ENCODE measurements around the gene FAM13A.

The FAM13A gene

GRCh38 chr4:88758264-88758663, 298.7 kb downstream of the FAM13A start:
- Histone ChIP-seq H3K4me1 (peaks cover 11% of the 10 kb centered on the region), H3K9me3 (no peaks in the 10 kb centered on the region), H3K4me3 (no peak overlapping the region), H3K27me3 (ENCODE audit: low read depth) (no peaks in the 10 kb centered on the region), H3K36me3 (replicated peaks) (no peaks in the 10 kb centered on the region)
- no peak for DNase-seq (ENCODE audit: low spot score in 2 of 2)
- in situ Hi-C loops (cut with MboI; ENCODE audit: low sequenced_read_pairs) = no loop called here

GRCh38 chr4:88757776-88758175, 299.2 kb downstream of the FAM13A start:
- Histone ChIP-seq H3K27me3 (ENCODE audit: low read depth) (no peaks in the 10 kb centered on the region), H3K36me3 (replicated peaks) (no peaks in the 10 kb centered on the region), H3K4me1 (peaks cover 11% of the 10 kb centered on the region), H3K4me3 (no peak overlapping the region), H3K9me3 (no peaks in the 10 kb centered on the region)
- in situ Hi-C loops (cut with MboI; ENCODE audit: low sequenced_read_pairs) = no loop called here
- DNase-seq (ENCODE audit: low spot score in 2 of 2) = no peak

- in situ Hi-C loops (cut with MboI; ENCODE audit: low sequenced_read_pairs) = no loop called here
- Histone ChIP-seq H3K27me3 (ENCODE audit: low read depth) (no peaks in the 10 kb centered on the region), H3K9me3 (no peaks in the 10 kb centered on the region), H3K4me3 (no peak overlapping the region), H3K4me1 (peaks cover 11% of the 10 kb centered on the region), H3K36me3 (replicated peaks) (no peaks in the 10 kb centered on the region)
- no peak for DNase-seq (ENCODE audit: low spot score in 2 of 2)
Measured at GRCh38 chr4:88757067-88757466, 299.9 kb downstream of the FAM13A start.

GRCh38 chr4:88756149-88756548, 300.8 kb downstream of the FAM13A start:
- Histone ChIP-seq H3K4me1 (peaks cover 14% of the 10 kb centered on the region), H3K27me3 (ENCODE audit: low read depth) (no peaks in the 10 kb centered on the region), H3K36me3 (replicated peaks) (no peaks in the 10 kb centered on the region), H3K4me3 (no peak overlapping the region), H3K9me3 (no peaks in the 10 kb centered on the region)
- in situ Hi-C loops (cut with MboI; ENCODE audit: low sequenced_read_pairs) = no loop called here
- DNase-seq (ENCODE audit: low spot score in 2 of 2) = no peak

- Histone ChIP-seq H3K4me3 (no peak overlapping the region), H3K9me3 (no peaks in the 10 kb centered on the region), H3K36me3 (replicated peaks) (no peaks in the 10 kb centered on the region), H3K4me1 (peaks cover 14% of the 10 kb centered on the region), H3K27me3 (ENCODE audit: low read depth) (no peaks in the 10 kb centered on the region)
- no peak for DNase-seq (ENCODE audit: low spot score in 2 of 2)
- in situ Hi-C loops (cut with MboI; ENCODE audit: low sequenced_read_pairs) = no loop called here
Measured at GRCh38 chr4:88755454-88755853, 301.5 kb downstream of the FAM13A start.

- Histone ChIP-seq H3K36me3 (replicated peaks) (no peaks in the 10 kb centered on the region; the same call in 1 of the 2 replicates), H3K4me1 (peaks cover 12% of the 10 kb centered on the region), H3K9me3 (no peaks in the 10 kb centered on the region), H3K27me3 (ENCODE audit: low read depth) (no peaks in the 10 kb centered on the region), H3K4me3 (no peak overlapping the region)
- DNase-seq (ENCODE audit: low spot score in 2 of 2) = no peak
- in situ Hi-C loops (cut with MboI; ENCODE audit: low sequenced_read_pairs) = no loop called here
Measured at GRCh38 chr4:88754796-88755195, 302.2 kb downstream of the FAM13A start.

GRCh38 chr4:88753658-88754571, 303.1 kb downstream of the FAM13A start:
- Histone ChIP-seq H3K4me1 (peaks cover 3% of the 10 kb centered on the region; the same call in 1 of the 2 replicates), H3K27me3 (ENCODE audit: low read depth) (no peaks in the 10 kb centered on the region)

GRCh38 chr4:88752754-88753153, 304.2 kb downstream of the FAM13A start:
- Histone ChIP-seq H3K4me1 (0 out of 2 replicates have a peak, but pooled peaks cover 3% of the 10 kb centered on the region), H3K9me3 (no peaks in the 10 kb centered on the region), H3K27me3 (ENCODE audit: low read depth) (no peaks in the 10 kb centered on the region), H3K4me3 (no peak overlapping the region), H3K36me3 (replicated peaks) (peaks cover 16% of the 10 kb centered on the region)
- no peak for DNase-seq (ENCODE audit: low spot score in 2 of 2)
- in situ Hi-C loops (cut with MboI; ENCODE audit: low sequenced_read_pairs) = no loop called here

More at GRCh38 chr4:88753658-88754571, 303.1 kb downstream of the FAM13A start:
- Histone ChIP-seq H3K4me3 (no peak overlapping the region), H3K9me3 (no peaks in the 10 kb centered on the region), H3K36me3 (replicated peaks) (peaks cover 8% of the 10 kb centered on the region)
- DNase-seq (ENCODE audit: low spot score in 2 of 2) = no peak
- in situ Hi-C loops (cut with MboI; ENCODE audit: low sequenced_read_pairs) = no loop called here

- Histone ChIP-seq H3K36me3 (replicated peaks) (peaks cover 16% of the 10 kb centered on the region), H3K9me3 (no peaks in the 10 kb centered on the region), H3K4me3 (no peak overlapping the region), H3K27me3 (ENCODE audit: low read depth) (no peaks in the 10 kb centered on the region), H3K4me1 (peaks cover 3% of the 10 kb centered on the region; the same call in 1 of the 2 replicates)
- in situ Hi-C loops (cut with MboI; ENCODE audit: low sequenced_read_pairs) = no loop called here
- DNase-seq (ENCODE audit: low spot score in 2 of 2) = no peak
Measured at GRCh38 chr4:88752076-88752463, 304.9 kb downstream of the FAM13A start.

DNA sequence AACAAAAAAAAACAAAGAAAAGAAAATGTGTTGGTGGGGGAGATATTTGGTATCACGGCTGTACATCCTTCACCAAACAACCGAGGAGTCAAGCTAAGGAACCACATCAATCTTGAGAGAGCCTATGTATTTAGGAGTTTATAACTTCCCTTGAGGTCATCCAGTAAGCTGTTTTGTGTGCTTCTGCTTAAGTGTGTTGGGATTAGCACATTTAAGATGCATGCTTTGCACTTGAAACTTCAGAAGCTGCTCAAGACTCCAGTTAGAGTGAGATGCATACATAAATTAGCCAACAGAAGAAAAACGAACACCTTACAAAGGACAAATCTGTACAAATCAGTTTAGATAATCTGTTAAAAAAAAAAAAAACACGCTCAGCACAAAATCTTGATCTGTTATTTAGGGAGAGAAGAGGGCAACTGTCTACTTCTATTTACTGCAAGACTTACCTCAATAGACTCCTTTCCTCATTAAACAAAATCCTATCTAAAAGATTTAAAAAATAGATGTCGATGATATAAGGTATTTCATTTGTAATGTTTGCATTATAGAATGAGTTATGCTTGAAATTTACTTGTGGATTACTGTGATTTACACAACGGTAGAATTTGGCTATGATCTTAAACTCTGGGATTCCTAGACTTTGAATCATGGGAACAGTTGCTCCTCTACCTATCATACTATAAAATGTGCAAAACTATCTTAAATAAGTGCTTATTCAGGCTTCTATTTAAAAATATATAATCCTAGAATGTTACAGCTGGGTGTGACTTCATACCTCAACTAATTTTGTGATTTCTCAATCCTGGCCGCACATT, 305.5 kb downstream of the FAM13A start:
- in situ Hi-C loops (cut with MboI; ENCODE audit: low sequenced_read_pairs) = no loop called here
- H3K36me3 ChIP-seq (replicated peaks) = peaks cover 16% of the 10 kb centered on the region
- no peak for DNase-seq (ENCODE audit: low spot score in 2 of 2)

DNA sequence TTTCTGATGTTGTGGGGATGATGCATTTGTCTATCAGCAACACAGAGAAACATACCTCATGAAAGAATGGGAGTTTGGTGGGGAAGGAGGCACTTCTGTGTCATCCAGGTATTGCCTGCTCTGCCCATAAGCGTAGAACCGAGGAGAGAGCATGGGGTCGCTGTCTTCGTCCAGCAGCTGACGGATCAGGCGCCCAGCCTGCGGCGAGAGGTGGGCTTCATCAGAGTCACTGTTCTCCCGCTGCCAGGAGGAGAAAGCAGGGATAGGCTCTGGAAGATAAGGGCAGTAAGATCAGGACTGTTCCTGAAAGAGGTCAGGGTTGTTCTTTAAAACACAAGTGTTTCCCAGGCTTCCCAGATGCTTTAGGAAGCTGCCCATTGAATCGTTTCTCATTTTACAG, 306.6 kb downstream of the FAM13A start:
- Histone ChIP-seq H3K36me3 (replicated peaks) (peaks cover 16% of the 10 kb centered on the region), H3K4me3 (no peak overlapping the region), H3K27me3 (ENCODE audit: low read depth) (no peaks in the 10 kb centered on the region), H3K9me3 (no peaks in the 10 kb centered on the region), H3K4me1 (peaks cover 3% of the 10 kb centered on the region; the same call in 1 of the 2 replicates)
- in situ Hi-C loops (cut with MboI; ENCODE audit: low sequenced_read_pairs) = no loop called here
- DNase-seq (ENCODE audit: low spot score in 2 of 2) = no peak

More for the DNA sequence above, 305.5 kb downstream of the FAM13A start:
- Histone ChIP-seq H3K4me1 (peaks cover 3% of the 10 kb centered on the region; the same call in 1 of the 2 replicates), H3K4me3 (no peak overlapping the region), H3K9me3 (no peaks in the 10 kb centered on the region), H3K27me3 (ENCODE audit: low read depth) (no peaks in the 10 kb centered on the region)

- in situ Hi-C loops (cut with MboI; ENCODE audit: low sequenced_read_pairs) = no loop called here
Measured at GRCh38 chr4:88747351-88747750, 309.6 kb downstream of the FAM13A start.

GRCh38 chr4:88746206-88746605, 310.8 kb downstream of the FAM13A start:
- DNase-seq (ENCODE audit: low spot score in 2 of 2) = no peak
- peaks cover 16% of the 10 kb centered on the region for H3K36me3 ChIP-seq (replicated peaks)
- in situ Hi-C loops (cut with MboI; ENCODE audit: low sequenced_read_pairs) = no loop called here

More at GRCh38 chr4:88747351-88747750, 309.6 kb downstream of the FAM13A start:
- no peak for DNase-seq (ENCODE audit: low spot score in 2 of 2)
- Histone ChIP-seq H3K36me3 (replicated peaks) (peaks cover 16% of the 10 kb centered on the region), H3K9me3 (no peaks in the 10 kb centered on the region), H3K27me3 (ENCODE audit: low read depth) (no peaks in the 10 kb centered on the region), H3K4me1 (peaks cover 3% of the 10 kb centered on the region; the same call in 1 of the 2 replicates), H3K4me3 (no peak overlapping the region)

More at GRCh38 chr4:88746206-88746605, 310.8 kb downstream of the FAM13A start:
- no peaks in the 10 kb centered on the region for H3K27me3 ChIP-seq (ENCODE audit: low read depth)
- no peak overlapping the region for H3K4me3 ChIP-seq
- no peaks in the 10 kb centered on the region; the same call in 1 of the 2 replicates for H3K4me1 ChIP-seq
- no peaks in the 10 kb centered on the region for H3K9me3 ChIP-seq

Measured in HAP-1 (cell line).